ENCODE data around the gene PDE1A.

DNA sequence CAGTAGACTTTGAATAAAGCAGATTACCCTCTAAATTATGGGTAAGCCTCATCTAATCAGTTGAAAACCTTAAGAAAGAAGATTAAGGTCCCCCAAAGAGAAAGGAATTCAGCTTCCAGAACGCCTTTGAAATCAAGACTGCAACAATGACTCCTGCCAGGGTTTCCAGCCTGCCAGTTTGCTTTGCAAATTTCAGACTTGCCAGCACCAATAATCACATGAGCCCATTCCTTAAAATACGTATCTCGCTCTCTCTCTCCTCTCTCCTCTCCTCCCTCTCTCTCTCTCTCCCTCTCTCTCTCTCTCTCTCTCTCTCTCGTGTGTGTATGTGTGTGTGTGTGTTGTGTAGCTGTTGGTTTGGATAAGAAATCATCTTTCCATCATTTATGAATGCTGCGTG, 184.2 kb downstream of the PDE1A start:
- TF ChIP-seq, protein P1, sequence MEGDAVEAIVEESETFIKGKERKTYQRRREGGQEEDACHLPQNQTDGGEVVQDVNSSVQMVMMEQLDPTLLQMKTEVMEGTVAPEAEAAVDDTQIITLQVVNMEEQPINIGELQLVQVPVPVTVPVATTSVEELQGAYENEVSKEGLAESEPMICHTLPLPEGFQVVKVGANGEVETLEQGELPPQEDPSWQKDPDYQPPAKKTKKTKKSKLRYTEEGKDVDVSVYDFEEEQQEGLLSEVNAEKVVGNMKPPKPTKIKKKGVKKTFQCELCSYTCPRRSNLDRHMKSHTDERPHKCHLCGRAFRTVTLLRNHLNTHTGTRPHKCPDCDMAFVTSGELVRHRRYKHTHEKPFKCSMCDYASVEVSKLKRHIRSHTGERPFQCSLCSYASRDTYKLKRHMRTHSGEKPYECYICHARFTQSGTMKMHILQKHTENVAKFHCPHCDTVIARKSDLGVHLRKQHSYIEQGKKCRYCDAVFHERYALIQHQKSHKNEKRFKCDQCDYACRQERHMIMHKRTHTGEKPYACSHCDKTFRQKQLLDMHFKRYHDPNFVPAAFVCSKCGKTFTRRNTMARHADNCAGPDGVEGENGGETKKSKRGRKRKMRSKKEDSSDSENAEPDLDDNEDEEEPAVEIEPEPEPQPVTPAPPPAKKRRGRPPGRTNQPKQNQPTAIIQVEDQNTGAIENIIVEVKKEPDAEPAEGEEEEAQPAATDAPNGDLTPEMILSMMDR (conservative IDR thresholded peaks at IDR 0.05; ENCODE audit: low read length): no peak
- TF ChIP-seq EZH2phosphoT487 (IDR thresholded peaks at IDR 0.05; ENCODE audit: borderline replicate concordance): no peak

Measured in Loucy (cell line).